ENCODE measurements around the gene FAM81A. TPM values are rescaled to one million over a fixed set of nuclear protein-coding genes. Genes with fewer than 3 reads are reported as not detected.
"Not testable (repeated sequence)": the region's sequence is repeated elsewhere in the genome, so short reads cannot be mapped to it uniquely, and the experiment has no call there.

Gene FAM81A
- polyA plus RNA-seq, 10 donors = 0.74 to 2.1 (median 1.1) TPM

- DNase-seq = no peak
Measured at GRCh38 chr15:59424616-59425015, 13.4 kb upstream of the FAM81A start.

- DNase-seq = not testable (repeated sequence)
Measured at GRCh38 chr15:59428898-59429297, 9.1 kb upstream of the FAM81A start.

GRCh38 chr15:59432389-59432788, 5.6 kb upstream of the FAM81A start:
- no peak for DNase-seq

GRCh38 chr15:59434481-59434880, 3.5 kb upstream of the FAM81A start:
- no peak for DNase-seq

- peak in 1 of 3 donors; percentile 22 for DNase-seq
Measured at GRCh38 chr15:59436774-59437141, 1.2 kb upstream of the FAM81A start.

- DNase-seq = peak in 1 of 3 donors; percentile 23
Measured at GRCh38 chr15:59437142-59437816, 707 bp upstream of the FAM81A start.

GRCh38 chr15:59438625-59439290, 772 bp downstream of the FAM81A start:
- peak in 1 of 3 donors; percentile 10 for DNase-seq

- no peak for DNase-seq
Measured at GRCh38 chr15:59439576-59439975, 1.6 kb downstream of the FAM81A start.

- no peak for DNase-seq
Measured at GRCh38 chr15:59443341-59444072, 5.5 kb downstream of the FAM81A start.

GRCh38 chr15:59444081-59444835, 6.3 kb downstream of the FAM81A start:
- DNase-seq = no peak

- peak in 1 of 3 donors; percentile 37 for DNase-seq
Measured at GRCh38 chr15:59444980-59445545, 7.1 kb downstream of the FAM81A start.

GRCh38 chr15:59446232-59446957, 8.4 kb downstream of the FAM81A start:
- no peak for DNase-seq

- DNase-seq = no peak
Measured at GRCh38 chr15:59447367-59447766, 9.4 kb downstream of the FAM81A start.

- no peak for DNase-seq
Measured at GRCh38 chr15:59448871-59449270, 10.9 kb downstream of the FAM81A start.

- no peak for DNase-seq
Measured at GRCh38 chr15:59453474-59454215, 15.7 kb downstream of the FAM81A start.

GRCh38 chr15:59456114-59456513, 18.1 kb downstream of the FAM81A start:
- no peak for DNase-seq

GRCh38 chr15:59457103-59457502, 19.1 kb downstream of the FAM81A start:
- no peak for DNase-seq

- DNase-seq = no peak
Measured at GRCh38 chr15:59461521-59461920, 23.5 kb downstream of the FAM81A start.

GRCh38 chr15:59473226-59473625, 35.2 kb downstream of the FAM81A start:
- no peak for DNase-seq

- not testable (repeated sequence) for DNase-seq
Measured at GRCh38 chr15:59475161-59475560, 37.2 kb downstream of the FAM81A start.
